Tibial nerve (tissue), 4 donors: Measurements from ENCODE around the gene CHMP1B. TPM values are rescaled to one million over a fixed set of nuclear protein-coding genes. Genes with fewer than 3 reads are reported as not detected.

Experiments
- DNase-seq, 2 donors: peaks; one replicate each; pipeline ENCODE4 v3.0.0-alpha.2; 2019; ENCODE audit warnings: low spot score in 2 of 2
- H3K27ac ChIP-seq, 4 donors: fragments of 200-600 bp; sonication (generic) in 3 of 4; one replicate each; pipeline ENCODE4 v1.5.1; 2017 to 2019; ENCODE audit warnings: mild to moderate bottlenecking in 1 of 4
- H3K27me3 ChIP-seq, 2 donors: fragments of 200-600 bp; sonication (generic) in 1 of 2; one replicate each; pipeline versions ENCODE4 v1.5.1 to v1.6.0; 2017 to 2019
- H3K36me3 ChIP-seq, 3 donors: fragments of 200-600 bp; sonication (generic); one replicate each; pipeline ENCODE4 v1.5.1; 2018 to 2019
- H3K4me1 ChIP-seq, 4 donors: fragments of 200-600 bp; sonication (generic) in 3 of 4; one replicate each; pipeline ENCODE4 v1.5.1; 2017 to 2019
- H3K4me3 ChIP-seq, 4 donors: fragments of 200-600 bp; sonication (generic) in 3 of 4; one replicate each; pipeline ENCODE4 v1.5.1; 2017 to 2019; ENCODE audit warnings: mild to moderate bottlenecking in 1 of 4, moderate library complexity in 1 of 4
- H3K9me3 ChIP-seq, 4 donors: fragments of 200-600 bp; sonication (generic) in 3 of 4; one replicate each; pipeline ENCODE4 v1.5.1; 2017 to 2019
- EP300 ChIP-seq, 2 donors: sonication (generic); formaldehyde crosslinking; IDR thresholded peaks; one replicate each; pipeline ENCODE4 v1.6.1; 2017; ENCODE audit warnings: antibody characterized with exemption in 2 of 2, mild to moderate bottlenecking in 1 of 2
- POLR2A ChIP-seq, 2 donors: fragments of 450-650 bp; IDR thresholded peaks; one replicate each; pipeline ENCODE4 v1.6.1; 2017; ENCODE audit warnings: antibody characterized with exemption in 2 of 2, mild to moderate bottlenecking in 2 of 2, moderate library complexity in 2 of 2
- WGBS, 2 donors: methylation state at CpG; one replicate each; pipeline ENCODE4 v1.1.5; 2018; 5-methylcytosine and 5-hydroxymethylcytosine counted together
- total RNA-seq, 4 donors: library from RNA; depleted of rRNA; stranded (reverse); fragments of >200 nt; gene quantifications; one replicate each; pipeline ENCODE4 v1.1.0, GENCODE V29; 2016
- TF ChIP-seq, protein P1 (sequence below), 5 experiments: fragments of 200-600 bp in 3 of 5; fragments of 450-650 bp in 2 of 5; sonication (generic) in 3 of 5; IDR thresholded peaks; one replicate each; pipeline ENCODE4 v1.5.1; 2016 to 2019; ENCODE audit warnings: antibody characterized with exemption in 5 of 5, mild to moderate bottlenecking in 3 of 5, moderate library complexity in 2 of 5

Gene CHMP1B
- total RNA-seq, 4 donors from 2014 or later = 31.2 to 49.8 (median 38.1) TPM

DNA sequence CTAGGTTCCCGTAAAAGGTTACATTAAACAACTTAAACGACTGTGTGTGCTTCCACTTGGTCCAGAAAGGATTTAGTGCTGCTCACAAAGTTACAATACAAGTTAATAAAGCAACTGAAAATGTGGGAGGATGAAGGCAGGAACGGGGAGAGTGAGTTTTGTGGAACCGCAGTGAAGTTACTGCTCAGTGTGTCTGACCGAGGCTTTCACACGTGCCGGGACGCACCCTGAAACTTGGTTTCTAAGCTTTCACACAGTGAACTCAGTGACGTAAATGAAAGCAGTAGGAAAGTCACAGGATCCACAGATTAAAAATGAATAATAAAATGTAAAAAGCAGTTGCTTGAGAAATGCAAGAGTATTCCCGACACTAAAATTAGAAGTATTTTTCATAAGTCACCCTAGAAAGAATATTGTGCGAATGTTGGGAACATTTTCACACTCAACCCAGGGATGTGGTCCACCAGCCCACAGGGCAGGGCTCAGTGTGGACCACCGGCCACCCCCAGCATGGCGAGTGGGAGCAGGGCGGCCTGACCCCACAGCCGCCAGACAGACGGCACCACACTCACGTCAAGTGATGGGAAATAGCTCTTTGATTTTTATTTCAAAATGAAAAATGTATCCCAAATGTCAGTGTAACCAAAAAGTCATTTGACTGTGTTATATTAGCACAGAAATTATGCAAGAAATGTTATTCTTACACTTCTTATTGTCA is 32.6 kb upstream of the CHMP1B start:
- no peak for DNase-seq
- no peaks in the 10 kb centered on the region for H3K36me3 ChIP-seq
- H3K27ac ChIP-seq = no peak overlapping the region
- no peaks in the 10 kb centered on the region for H3K27me3 ChIP-seq
- H3K9me3 ChIP-seq = peaks cover 0 to 8% (median 0%) of the 10 kb centered on the region in 4 donors
- no peak overlapping the region for H3K4me3 ChIP-seq
- WGBS, 2 donors = 78% methylated on average over 17 of the region's 17 CpGs
- no peak for TF ChIP-seq EP300 (IDR thresholded peaks at IDR 0.05)
- TF ChIP-seq, protein P1, sequence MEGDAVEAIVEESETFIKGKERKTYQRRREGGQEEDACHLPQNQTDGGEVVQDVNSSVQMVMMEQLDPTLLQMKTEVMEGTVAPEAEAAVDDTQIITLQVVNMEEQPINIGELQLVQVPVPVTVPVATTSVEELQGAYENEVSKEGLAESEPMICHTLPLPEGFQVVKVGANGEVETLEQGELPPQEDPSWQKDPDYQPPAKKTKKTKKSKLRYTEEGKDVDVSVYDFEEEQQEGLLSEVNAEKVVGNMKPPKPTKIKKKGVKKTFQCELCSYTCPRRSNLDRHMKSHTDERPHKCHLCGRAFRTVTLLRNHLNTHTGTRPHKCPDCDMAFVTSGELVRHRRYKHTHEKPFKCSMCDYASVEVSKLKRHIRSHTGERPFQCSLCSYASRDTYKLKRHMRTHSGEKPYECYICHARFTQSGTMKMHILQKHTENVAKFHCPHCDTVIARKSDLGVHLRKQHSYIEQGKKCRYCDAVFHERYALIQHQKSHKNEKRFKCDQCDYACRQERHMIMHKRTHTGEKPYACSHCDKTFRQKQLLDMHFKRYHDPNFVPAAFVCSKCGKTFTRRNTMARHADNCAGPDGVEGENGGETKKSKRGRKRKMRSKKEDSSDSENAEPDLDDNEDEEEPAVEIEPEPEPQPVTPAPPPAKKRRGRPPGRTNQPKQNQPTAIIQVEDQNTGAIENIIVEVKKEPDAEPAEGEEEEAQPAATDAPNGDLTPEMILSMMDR (IDR thresholded peaks at IDR 0.05) = no peak
- no peak for TF ChIP-seq POLR2A (IDR thresholded peaks at IDR 0.05)
- no peaks in the 10 kb centered on the region for H3K4me1 ChIP-seq

DNA sequence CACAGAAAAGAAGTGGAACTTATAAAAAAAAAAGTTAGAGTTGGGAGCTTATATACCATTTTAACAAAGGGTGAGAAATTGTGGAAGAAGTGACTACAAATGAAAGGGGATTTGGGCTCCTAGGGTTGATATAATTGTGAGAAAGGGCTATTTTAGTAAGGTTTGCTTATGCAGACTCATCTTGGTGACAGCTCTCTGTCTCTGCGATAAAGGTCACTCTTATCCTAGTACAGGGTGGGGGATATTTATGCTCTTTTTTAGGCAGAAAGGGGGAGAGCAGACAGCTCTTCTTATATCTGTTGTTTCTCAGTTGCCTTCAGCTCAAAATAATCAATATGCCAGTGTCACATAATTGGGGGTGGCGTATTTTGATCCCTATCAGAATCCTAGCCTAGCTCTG is 31.3 kb upstream of the CHMP1B start:
- Histone ChIP-seq H3K9me3 (peaks cover 0 to 8% (median 0%) of the 10 kb centered on the region in 4 donors), H3K36me3 (no peaks in the 10 kb centered on the region), H3K4me1 (no peaks in the 10 kb centered on the region), H3K27me3 (no peaks in the 10 kb centered on the region), H3K4me3 (no peak overlapping the region), H3K27ac (no peak overlapping the region)
- TF ChIP-seq EP300 (IDR thresholded peaks at IDR 0.05) (no peak), POLR2A (IDR thresholded peaks at IDR 0.05) (no peak)
- TF ChIP-seq, protein P1 (IDR thresholded peaks at IDR 0.05) = no peak
- WGBS, 2 donors = 94 to 98% methylated on average over 2 of the region's 2 CpGs
- DNase-seq = no peak

DNA sequence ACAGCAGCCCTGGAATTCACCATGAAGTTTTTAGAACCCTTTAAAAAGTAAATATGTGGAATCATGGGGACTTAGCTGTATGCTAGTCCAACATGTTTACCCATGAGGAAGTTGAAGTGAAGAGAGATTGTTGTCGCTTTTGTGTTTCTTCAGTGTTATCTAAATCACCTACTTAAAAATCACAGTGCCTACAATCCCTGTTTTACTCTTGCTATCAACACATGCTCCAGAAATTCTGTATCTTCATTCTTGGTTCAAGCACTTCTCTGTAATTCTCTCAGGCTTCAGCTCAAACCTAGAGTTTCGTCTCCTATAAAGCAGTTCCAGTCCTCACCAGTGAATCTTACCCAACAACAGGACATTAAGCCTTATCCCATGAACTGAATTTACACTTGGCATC is 30.5 kb upstream of the CHMP1B start:
- Histone ChIP-seq H3K27me3 (no peaks in the 10 kb centered on the region), H3K4me3 (no peak overlapping the region), H3K27ac (no peak overlapping the region), H3K9me3 (peaks cover 0 to 8% (median 0%) of the 10 kb centered on the region in 4 donors), H3K36me3 (no peaks in the 10 kb centered on the region), H3K4me1 (no peaks in the 10 kb centered on the region)
- WGBS, 2 donors = 47 to 71% methylated on average over 2 of the region's 2 CpGs
- TF ChIP-seq EP300 (IDR thresholded peaks at IDR 0.05) = no peak
- DNase-seq = no peak

DNA sequence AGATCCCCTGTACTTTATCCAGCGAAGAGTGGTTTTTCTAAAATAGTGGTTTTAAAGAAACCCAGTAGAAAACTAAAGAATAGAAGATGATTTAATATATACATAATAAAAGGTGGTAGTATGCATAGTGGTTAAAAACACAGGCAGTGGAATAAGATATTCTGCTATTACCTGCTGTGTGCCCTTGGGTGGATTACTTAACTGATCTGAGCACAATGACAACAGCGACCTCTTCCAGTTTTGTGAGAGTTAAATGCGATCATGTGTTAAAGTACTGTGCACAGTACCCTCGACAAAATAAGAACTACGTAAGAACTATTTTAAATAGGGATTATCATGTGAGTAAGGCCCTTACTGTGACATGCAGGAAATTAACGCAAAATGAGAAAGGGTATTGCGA is 30.0 kb upstream of the CHMP1B start:
- Histone ChIP-seq H3K4me1 (no peaks in the 10 kb centered on the region), H3K27ac (no peak overlapping the region), H3K4me3 (no peak overlapping the region), H3K9me3 (peaks cover 0 to 7% (median 0%) of the 10 kb centered on the region in 4 donors), H3K27me3 (no peaks in the 10 kb centered on the region), H3K36me3 (no peaks in the 10 kb centered on the region)
- DNase-seq = no peak
- 91 to 95% methylated on average over 7 of the region's 7 CpGs for WGBS, 2 donors
- TF ChIP-seq, protein P1 (IDR thresholded peaks at IDR 0.05) = no peak
- TF ChIP-seq POLR2A (IDR thresholded peaks at IDR 0.05) (no peak), EP300 (IDR thresholded peaks at IDR 0.05) (no peak)

DNA sequence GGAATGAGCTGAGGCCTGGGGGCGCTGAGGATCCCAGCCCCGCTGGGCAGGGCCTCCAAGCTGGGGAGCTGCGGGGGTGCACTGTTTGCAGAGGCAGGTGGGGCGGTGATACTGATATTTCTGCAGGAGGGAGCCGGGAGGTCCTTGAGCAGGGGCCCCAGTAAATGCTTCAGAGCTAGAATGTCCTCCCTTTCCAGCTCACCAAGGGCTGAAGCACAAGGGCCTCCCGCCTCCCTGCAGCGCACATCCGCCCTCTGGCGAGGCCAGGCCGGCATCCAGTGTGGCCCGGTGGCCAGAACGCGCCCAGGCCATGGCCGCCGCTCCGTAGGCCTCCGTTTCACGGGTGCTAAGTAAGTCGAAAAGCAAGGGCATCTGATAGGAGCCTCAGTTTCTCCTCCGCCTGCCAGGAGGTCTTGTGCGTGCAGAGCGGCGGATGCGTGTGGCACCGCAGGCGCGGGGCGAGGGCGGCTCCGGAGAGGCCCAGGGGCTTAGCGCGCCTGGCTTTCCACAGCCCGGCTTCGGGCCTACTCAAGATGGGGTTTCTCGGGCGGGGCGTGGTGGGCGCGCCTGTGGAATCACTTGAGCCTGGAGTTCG is 29.5 kb upstream of the CHMP1B start:
- H3K4me1 ChIP-seq = no peaks in the 10 kb centered on the region
- H3K9me3 ChIP-seq = peaks cover 0 to 5% (median 0%) of the 10 kb centered on the region in 4 donors
- no peaks in the 10 kb centered on the region for H3K27me3 ChIP-seq
- 93 to 96% methylated on average over 38 to 40 of the region's 40 CpGs for WGBS, 2 donors
- H3K36me3 ChIP-seq = no peaks in the 10 kb centered on the region
- no peak for DNase-seq
- H3K27ac ChIP-seq = no peak overlapping the region
- H3K4me3 ChIP-seq = no peak overlapping the region
- TF ChIP-seq, protein P1 (IDR thresholded peaks at IDR 0.05) = no peak
- TF ChIP-seq POLR2A (IDR thresholded peaks at IDR 0.05) (no peak), EP300 (IDR thresholded peaks at IDR 0.05) (no peak)
